Stimulated activated CD4-positive, alpha-beta T cell treated with anti-CD3 and anti-CD28 coated beads, Interleukin-15, amount 100 ng/mL, for 48 hours (primary cell): ENCODE results near the gene SLC16A9.
"Not testable (repeated sequence)": the region's sequence is repeated elsewhere in the genome, so short reads cannot be mapped to it uniquely, and the experiment has no call there.

Source experiments
- DNase-seq, 2 donors: peaks; one replicate each; pipeline ENCODE4 v3.0.0-alpha.2; 2020; ENCODE audit warnings: low read depth in 2 of 2

SLC16A9 gene

DNA sequence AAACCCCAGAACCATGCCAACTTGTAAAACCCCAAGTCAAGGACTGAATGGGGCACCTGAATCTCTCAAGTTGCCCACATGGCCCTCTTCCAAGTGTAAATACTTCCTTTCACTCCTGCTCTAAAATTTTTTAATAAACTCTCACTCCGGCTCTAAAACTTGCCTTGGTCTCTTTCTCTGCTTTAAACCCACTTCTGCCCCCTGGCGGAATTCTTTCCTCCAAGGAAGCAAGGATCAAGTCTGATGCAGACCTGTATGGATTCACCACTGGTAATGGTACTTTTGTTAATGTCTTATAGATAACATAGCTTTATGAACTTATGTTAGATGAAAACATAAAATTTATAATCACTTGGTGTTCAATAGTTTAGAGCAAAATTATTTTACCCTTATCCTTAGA, 33.8 kb downstream of the SLC16A9 start:
- no peak for DNase-seq

DNA sequence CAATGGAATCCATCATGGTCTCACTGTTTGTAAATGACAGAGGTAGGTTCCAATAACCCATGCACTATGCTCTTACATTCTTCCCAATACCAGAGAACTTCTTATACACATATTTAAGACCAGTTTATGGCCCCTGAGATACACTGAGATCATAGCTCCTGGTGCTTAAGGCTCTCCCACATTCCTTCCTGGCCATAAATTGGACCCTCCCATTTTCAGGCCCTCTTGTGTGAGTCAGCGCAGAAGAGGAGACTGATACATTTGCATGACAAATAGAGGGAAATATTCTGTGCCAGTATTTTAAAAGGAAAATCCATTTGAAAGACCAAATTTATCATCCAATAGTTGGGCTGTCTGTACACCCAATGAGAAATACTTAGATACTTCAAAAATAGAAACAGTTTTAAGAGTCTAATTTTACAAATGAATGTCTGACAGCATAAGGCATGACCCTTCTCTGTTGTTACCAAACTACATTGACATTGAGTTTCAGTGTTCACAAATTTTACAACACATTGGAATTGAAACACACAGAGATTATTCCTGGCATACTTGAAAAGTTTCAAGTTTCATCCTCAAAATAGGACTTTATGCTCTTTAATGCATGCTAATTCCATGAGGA, 35.3 kb downstream of the SLC16A9 start:
- no peak for DNase-seq

DNA sequence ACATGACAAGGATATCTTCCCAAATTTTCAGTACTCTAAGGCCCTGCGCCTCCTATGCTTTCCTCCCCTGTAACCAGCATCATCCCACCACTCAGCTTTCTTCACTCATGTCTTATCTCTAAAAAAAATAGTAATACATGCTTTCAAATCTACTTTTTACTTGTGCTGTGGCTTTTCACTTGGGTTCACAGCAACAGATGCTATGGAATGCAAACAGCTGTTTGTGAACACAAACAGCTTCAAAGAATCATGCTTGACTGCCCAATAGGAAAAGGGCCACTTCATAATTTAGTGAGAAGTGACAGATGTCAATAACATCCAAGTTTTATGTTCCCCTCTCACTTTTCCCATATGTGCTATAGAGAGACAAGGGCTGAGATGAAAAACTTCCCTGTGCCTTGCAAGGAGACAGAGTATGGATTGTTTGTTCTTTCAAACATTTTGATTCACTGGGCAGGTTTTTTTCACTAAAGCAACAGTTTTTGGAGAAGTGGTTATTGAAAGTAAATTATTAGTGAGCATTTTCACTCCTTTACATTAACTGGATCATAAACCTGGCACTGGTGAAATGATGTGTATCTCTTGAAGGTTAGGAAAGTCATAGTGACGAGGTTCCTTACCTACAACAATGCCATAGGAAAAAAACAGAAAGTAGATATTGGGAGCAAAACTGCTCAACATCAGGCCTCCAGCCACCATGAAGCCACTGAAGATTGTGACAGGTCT, 37.3 kb downstream of the SLC16A9 start:
- no peak for DNase-seq

DNA sequence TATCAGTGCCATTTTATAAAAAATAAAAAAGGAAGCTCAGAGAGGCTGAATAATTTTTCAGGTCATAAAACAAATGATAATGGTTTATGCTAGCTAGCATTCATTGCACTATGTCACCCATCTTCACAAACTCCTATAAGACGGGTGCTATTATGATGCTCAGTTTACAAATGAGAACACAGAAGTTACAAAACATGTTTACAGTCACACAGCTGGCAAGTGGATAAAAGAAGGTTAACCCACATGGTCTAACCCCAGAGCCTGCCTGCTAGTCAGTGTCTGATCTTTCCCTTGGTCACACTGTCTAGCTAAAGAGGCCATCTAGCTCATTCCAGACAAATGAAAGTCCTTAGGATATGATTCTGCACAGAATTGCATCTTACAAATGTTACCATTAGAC, 39.4 kb downstream of the SLC16A9 start:
- no peak for DNase-seq

DNA sequence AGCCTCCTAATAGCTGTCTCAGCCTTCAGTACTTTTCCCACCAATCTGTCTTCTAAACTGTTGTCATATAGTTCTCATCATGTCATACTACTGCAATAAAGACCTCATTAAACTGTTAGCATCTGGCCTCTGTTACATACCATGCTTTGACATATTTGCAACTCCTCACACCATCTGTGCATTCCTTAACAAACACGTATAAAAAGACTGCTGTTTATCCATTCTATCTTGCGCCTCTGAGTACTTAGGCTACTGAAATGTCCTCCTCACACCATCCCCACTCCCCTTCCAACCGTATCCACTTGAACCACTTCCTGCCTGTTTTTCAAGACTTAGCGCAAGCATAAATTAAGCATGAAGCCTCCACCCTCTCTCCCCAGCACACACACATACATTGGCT, 41.6 kb downstream of the SLC16A9 start:
- no peak for DNase-seq

DNA sequence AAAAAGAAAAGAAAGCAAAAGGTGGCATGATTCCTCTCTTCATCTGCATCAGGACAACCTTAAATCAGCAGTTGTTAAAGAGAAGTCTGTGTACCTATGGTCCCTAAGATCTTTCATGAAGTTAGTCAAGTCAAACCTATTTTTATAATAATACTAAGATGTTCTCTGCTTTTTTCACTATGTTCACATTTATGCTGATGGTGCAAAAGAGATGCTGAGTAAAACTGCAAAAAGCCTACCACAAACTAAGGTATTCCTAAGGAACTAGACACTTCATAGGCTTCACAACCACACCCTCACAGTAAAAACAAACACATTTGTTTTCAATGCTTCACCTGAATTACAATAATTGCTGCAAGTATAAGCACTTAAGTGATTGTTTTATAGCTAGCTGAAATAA, 43.3 kb downstream of the SLC16A9 start:
- no peak for DNase-seq

DNA sequence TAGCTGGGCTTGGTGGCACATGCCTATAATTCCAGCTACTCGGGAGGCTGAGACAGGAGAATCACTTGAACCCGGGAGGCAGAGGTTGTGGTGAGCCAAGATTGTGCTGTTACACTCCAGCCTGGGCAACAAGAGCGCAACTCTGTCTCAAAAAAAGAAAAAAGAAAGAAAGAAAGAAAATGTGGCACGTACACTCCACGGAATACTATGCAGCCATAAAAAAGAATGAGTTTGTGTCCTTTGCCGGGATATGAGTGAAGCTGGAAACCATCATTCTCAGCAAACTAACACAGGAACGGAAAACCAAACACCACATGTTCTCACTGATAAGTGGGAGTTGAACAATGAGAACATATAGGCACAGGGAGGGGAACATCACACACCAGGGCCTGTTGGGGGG, 46.4 kb downstream of the SLC16A9 start:
- DNase-seq = not testable (repeated sequence)

DNA sequence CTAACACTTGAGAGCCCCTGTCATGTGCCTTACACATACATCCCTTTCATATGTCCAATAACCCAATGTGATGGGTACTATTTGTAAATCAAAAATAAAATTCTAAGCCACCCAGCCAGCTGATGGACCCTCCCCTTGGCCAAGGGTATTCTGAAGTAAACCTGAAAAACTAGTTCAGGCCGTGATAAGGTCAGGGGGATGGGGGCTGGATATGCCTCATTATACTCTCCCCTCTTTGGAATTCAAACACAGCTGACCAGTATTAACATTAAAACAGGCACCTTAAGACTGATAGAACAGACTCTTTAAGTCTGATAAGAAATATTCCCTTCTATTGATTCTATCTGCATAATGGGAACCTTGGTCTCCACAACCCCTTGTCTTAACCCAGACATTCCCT, 51.9 kb downstream of the SLC16A9 start:
- no peak for DNase-seq

DNA sequence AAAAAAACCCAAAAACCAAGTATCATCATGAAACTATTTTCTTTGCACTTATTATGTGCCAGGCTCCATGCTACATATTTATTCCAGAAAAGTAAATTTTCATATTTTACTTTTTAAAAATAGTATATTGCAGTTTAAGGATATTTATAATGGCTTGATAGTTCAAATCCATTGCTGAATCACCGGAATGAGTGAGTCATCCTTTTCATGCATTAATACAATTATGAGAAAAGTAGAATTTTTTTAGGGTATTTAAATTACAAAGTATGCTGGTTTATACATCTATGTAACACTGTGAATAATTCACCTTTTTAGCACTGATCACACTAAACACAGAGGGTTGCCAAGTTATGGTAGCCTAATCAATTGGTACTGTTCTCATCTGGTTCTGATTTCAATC, 54.3 kb downstream of the SLC16A9 start:
- DNase-seq = no peak

DNA sequence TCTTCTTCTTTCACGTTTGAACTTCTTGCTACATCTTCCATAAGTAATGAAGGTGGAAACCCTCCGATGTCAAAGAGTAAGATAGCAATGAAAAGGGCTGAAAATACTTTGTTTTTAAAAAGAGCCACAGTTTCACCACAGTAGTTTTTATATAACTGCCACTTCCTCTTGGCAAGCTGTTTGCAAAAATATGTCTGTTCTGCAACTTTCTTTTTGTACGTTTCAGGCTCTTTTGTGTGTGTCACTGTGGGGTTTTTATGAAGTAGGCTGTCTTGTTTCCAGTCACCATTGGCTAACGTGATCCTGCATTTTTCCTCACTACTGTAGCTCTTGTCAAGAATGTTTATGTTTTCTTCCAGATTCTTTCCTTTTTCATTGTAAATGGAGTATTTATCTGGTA, 55.6 kb downstream of the SLC16A9 start:
- DNase-seq = no peak

DNA sequence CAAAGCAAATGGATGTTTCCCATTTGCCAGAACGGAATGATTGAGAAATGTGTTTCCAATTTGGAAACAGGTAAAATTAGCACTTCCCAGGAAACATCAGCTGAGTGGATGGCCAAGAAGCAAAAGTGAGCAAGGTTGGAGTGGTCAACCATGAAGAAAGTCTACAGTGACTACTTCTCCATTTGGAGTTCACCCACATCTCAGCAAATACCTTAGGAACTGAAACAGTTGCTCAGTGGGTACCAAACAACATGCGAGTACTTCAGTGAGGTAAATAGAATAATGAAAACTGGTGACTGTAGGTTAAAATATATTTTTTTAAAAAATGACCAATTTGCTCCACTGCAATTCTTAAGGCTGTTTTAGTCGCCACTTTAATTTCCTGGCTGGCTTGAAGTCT, 57.7 kb downstream of the SLC16A9 start:
- DNase-seq = no peak

DNA sequence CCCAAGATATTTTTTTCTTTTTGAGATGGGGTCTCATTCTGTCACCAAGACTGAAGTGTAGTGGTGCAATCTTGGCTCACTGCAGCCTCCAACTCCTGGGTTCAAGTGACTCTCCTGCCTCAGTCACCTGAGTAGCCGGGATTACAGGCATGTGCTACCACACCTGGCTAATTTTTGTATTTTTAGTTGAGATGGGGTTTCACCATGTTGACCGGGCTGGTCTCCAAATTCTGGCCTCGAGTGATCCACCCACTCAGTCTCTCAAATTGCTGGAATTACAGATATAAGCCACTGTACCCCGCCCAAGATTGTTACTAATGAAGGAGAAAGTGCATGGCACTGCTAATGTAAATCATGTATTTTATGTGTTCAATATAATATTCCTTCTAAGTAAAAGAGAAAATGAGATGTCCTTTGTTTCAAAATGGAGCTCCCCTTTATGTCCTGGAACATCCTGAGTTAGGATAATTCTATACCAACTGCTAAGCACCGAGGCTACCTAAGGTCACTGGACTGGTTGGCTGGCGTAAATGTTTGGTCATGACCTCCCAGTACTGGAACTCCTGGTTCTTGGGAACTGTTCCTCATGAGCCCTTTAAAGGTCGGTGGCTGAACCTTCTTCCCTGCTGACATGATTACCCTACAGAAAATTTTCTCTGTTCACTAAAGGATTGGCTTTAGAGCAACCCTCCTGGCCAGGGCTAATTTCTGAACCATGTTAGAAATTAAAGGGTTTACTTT, 59.9 kb downstream of the SLC16A9 start:
- no peak for DNase-seq

DNA sequence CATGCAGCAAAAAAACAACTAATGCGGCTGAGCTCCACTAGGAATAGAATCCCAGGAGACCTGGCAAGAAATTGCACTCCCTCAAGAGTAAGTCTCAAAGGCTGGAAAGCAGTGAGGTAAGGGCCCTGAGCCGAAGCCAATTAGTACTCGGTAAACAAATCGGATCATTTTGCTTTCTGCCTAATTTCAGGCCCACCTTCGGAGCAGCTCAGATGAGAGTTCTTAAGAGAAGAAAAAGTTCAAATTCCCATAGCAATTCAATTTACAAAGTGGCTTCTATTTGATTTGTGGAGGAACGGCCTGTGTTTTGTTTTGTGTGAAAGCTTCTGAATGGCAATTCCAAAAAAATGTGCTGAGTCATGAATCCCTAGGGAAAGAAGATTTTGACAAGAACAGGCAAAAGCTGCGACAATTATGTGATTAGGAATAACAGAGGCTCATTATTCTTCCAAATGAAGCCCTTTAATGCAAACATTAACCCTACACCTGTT, 60.9 kb downstream of the SLC16A9 start:
- DNase-seq = no peak

DNA sequence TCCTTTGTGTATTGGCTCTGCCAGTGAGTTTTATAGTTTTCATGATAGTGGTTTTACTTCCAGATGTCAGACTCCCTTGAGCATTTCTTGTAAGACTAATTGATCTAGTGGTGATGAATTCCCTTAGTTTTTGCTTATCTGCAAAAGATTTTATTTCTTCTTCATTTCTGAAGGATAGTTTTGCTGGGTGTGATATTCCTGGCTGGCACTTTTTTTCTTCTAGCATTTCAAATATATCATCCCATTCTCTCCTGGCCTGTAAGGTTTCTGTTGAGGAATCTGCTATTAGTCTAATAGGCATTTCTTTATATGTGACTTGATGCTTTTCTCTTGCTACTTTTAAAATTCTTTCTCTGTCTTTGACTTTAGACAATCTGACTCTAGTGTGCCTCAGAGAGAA, 64.8 kb downstream of the SLC16A9 start:
- DNase-seq = no peak

DNA sequence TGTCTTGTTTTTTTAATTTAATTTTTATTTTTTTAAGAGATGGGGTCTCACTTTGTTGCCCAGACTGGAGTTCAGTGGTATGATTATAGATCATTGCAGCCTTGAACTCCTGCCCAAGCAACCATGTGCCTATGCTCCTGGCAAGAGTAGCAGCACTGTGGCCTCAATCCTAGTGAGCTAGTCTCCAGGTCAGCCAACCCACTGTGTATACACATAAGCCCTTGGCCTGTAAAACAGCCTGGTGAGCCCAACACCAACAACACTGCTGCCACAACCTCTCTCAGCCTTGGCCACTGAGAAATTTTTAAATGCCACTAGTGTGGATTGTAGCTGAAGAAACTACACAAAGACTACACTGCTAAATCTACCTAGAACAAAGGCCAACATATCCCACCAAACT, 68.0 kb downstream of the SLC16A9 start:
- not testable (repeated sequence) for DNase-seq

DNA sequence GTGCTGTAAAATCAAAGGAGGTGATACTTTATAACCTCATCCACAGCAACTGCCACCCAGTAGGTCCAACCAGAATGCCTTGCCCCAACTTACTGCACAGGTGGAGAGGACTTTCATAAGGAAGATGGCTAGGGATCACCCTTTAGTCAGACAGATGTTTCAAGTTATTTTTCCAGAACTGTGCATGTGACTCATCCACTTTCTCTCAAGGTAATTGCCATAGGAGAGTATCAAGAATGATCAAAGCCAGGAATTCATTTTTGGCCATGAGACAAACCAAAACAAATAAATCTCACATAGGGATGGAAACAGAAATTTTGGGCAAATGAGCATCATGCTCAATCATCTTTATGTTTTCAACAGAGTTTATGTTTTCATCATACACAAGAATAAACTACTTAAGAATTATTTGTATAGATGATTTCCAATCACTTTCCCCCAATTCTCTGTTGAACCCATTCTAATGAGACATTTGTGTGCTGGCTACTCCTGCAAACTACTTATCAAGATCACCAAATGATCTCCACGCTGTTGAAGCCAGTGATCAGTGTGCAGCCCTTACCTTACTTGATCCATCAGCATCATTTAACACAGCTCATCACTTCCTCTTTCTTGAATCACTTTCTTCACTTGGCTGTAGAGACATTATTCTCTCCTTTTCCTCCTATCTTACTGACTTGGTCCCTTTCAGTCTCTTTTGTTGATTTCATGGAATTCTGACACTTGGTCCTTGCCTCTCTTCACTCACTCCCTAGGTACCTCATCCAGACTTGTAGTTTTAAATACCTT, 74.0 kb downstream of the SLC16A9 start:
- no peak for DNase-seq

DNA sequence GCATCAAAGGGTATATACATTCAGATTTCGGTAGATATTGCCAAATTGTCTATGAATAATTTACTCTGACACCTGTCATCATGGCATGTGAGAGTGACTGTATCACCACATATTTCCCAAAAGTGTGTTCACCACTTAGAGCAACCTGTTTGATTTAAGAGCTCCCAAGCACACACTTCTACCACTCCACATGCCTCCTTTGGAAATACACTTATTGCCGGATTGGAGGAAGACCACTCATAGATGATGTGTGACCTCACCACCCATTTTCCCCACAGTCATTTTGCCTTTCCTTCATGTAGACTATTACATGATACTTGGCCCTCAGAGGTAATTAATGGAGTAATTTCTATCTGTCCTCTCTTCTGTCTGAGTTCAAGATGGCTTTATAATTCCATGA, 75.5 kb downstream of the SLC16A9 start:
- DNase-seq = no peak

DNA sequence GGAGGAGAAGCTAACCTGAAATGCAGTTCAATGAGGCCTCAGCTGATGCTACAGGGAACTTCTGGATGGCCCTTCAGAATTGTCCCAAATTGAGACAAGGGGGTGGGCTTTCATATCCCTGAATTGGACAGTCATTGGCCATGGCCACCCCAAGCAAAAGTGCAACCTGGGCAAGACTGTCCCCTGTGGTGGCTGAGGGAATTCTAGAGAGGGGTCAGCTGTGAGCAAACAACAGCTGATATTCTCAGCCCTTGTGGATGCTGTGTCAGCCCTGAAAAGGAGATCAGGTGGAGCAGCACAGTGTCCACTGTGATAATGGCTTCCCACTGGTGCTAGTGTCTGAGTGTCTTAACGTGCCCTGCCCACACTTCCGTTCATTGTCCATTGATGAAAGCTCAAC, 76.6 kb downstream of the SLC16A9 start:
- DNase-seq = no peak

DNA sequence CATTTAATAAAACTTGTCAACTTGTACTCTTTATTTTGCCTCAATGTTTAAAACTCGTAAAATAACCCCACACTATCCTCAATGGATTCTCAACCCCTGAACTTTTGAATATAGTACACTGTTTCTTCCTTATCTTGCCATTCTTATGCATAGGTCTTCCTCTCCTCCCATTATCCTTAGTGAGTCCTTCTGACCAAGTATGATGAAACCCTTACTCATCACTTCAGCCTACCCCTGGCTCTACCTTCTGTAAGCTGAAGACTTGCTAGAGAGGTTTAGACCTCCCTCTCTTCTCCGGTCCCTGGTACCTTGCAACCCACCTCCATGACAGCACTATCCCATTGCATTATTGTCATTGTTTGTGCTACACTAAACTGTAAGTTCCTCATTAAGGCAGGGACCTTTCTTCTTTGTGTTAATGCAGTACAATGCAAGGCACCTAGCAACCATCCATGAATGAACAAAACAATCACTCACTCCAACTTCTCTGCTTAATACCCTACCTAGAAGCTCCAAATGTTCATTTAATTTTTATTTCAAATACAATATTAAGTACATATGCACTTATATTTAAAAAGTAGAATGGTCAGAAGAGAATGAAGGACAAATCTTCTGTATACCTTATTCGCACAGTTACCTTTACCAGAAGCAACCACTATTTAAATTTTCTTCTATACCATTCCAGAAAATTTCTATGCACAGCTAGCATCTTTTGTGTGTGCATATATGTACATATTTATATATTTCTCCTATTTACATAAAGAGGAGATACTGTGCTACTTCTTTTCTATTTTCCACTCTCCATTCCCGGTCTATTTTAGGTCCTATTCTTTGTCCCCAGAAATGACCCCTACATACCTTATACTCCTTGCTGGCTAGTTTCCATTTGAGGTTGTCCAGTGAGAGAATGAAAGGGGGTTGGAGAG, 77.5 kb downstream of the SLC16A9 start:
- no peak for DNase-seq

DNA sequence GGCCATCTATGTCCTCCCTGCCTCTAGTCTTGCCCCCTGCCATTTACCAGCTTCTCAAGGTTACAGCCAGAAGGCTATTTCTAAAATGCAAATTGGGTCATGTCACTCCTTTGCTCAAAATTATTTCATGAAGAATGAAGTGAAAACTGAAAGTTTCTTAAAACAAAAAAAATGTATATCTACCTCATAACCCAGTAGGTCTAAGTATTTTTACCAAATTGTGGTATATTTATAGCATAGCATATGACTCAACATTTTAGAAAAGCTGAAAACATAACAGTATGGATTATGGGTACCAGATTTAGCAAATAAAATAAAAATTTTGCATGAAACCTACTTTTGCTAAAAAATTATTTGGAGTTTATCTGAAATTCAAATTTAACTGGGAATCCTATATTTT, 78.4 kb downstream of the SLC16A9 start:
- DNase-seq = no peak

DNA sequence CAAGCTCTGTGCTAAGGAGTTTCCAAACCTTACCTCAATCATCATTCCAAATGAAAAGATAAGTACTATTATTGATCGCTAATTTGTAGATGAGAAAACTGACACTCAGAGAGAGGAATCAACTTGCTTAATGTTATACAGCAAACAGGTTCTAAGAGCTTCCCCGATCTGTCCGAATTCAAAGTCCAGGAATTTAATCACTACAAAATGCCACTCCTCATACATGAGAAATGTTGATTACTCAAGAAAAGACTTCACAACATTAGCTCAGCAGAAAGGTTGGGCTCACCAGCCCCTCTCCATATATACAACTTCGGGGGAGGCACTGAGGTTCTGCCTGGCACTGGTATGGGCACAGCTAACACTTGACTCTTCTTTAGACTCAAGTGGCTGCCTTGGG, 80.7 kb downstream of the SLC16A9 start:
- no peak for DNase-seq
